TTC549 (cell line): ENCODE results near the gene JUN.
A peak's percentile ranks its signal among the peaks of the same experiment; 100 is the strongest.

Source experiments
- FAIRE-seq: peaks from 2 replicates; lab custom pipeline; 2012; peaks lifted over from hg19 to GRCh38; lab: Jason Lieb, UNC

Gene JUN

DNA sequence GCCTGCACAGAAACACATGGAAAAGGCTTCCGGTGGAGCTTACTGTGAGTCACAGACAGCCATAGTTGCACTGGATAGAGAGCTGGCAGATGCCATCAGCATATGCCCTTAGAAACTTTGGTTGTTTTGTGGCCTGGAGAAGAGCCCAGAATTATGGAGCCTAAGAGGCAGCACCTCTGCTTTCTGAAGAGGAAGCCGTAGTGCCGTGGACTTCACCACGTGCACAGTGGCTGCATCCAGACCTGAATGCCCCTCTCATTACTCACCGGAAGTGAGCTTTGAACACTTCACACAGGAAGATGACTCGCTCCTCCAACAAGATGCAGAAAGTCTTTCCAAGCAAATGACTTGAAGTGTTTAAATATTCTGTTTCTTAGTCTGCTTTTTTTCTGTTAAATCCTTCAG lies 28.4 kb downstream of the JUN start:
- no peak for FAIRE-seq

DNA sequence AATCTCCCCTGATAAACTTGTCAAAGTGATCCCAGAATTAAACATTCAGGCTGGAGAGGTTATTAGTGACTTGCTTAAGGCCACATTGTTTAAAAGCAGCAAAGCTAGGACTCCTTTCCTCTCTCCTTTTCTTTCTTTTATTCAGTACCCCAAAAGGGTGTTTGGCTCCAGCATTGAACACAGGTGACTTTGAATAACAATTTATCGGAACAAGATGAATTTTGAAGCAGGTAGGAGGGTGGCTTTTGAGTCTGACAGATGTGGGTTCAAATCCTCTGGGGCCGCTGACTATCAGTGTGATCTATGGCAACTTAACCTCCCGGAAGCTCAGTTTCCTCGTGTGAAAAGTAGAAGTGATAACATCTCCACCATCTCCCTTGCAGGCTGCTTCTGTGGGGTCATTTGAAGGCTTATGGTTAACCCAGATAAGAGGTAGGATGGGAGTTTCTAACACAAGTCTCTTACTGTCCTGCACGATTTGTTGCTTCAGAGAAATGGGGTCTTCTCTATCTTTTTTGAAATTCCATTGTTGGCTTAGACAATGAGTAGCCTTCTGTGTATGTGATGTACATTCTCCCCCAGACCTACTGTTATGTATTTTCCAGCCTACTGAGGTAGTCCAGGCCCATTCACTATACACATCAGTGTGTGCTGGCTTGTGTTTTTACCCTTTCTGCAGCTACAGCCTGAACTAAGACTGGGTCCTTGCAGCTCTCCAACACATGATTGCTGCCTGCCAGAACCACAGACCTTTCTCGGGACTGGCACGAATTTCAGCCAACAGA lies 29.0 kb downstream of the JUN start:
- FAIRE-seq: no peak

GRCh38 chr1:58754073-58754613 lies 29.7 kb downstream of the JUN start:
- FAIRE-seq: no peak

GRCh38 chr1:58753431-58753866 lies 30.4 kb downstream of the JUN start:
- FAIRE-seq: no peak

DNA sequence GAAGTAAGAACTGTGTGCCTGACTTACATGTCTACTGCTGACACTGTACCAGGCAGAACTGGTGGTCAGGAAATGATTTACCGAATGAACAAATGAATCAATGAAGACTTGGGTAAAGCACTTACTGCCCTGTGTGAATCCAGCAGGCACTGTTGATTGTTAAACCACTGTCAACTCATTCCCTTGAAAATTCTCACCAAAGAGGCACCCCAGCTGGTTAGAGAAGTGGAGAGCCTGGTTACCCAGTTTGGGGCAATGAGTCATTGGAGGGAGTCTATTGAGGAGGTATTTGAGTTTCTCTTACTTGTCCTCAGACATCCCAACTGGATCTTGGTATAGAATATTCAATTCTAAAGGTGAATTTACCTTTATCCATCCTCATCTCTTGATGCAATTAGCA lies 34.2 kb downstream of the JUN start:
- FAIRE-seq: no peak

DNA sequence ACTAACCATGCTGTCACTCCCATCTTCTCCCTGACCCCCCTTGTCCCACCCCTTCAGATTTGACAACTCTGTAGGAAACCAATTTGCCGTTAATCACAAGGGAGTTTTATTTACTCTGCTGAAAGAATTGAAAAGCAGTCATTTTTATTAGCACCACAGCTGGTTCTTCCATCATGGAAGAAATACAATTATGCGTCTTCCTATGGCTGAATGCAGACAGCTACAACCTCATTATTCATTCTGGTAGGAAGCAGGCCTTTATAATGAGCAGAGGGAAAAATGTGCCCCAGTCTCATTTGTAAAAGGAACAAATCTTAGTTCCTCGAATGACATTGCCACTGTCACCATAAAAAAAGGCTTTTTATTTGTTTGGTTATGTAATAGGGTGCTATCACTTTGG lies 35.2 kb downstream of the JUN start:
- FAIRE-seq: no peak

DNA sequence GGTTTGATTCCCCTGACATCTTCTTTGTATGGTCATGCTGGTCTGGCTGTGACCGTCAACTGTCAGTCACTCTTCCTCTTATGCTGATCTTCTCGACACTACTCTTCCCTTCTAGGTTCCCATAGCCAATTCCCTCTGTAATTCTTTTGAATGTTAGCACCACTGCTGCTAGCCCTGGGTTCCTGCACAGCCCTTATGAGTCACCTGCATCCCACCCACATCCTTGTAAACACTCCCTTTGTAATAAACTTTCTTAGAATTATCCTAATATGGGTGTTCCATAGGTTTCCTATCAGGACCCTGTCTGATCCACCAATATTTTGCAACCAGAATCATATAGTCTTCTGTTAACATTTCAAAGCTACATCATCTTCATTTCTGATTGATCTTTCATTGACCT lies 37.1 kb downstream of the JUN start:
- no peak for FAIRE-seq

DNA sequence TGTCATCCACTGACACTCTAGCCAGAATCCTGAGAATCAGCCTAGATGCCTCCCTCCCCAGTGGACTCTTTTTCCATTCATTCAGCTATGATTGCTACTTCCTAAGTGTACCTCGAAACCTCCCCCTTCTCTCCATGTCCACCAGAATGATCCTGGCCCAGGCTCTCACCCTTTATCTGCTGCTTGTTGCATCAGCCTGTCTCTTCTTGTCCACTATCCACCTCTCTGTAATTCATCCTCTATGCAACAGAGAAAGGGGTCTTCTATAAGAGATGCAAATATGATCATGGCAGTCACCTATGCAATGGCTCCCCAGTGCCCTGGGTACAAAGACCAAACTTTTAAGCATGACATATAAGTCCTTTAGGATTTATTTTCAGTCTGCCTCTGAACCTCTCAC lies 37.7 kb downstream of the JUN start:
- FAIRE-seq: no peak

- no peak for FAIRE-seq
These were observed 38.2 kb downstream of the JUN start for GRCh38 chr1:58745666-58746065.

- FAIRE-seq: no peak
These were observed 38.7 kb downstream of the JUN start for GRCh38 chr1:58745117-58745516.

- no peak for FAIRE-seq
These were observed 41.9 kb downstream of the JUN start for GRCh38 chr1:58741678-58742553.

GRCh38 chr1:58739856-58740466 lies 43.9 kb downstream of the JUN start:
- peak; percentile 88 for FAIRE-seq

GRCh38 chr1:58738876-58739275 lies 45.0 kb downstream of the JUN start:
- no peak for FAIRE-seq

DNA sequence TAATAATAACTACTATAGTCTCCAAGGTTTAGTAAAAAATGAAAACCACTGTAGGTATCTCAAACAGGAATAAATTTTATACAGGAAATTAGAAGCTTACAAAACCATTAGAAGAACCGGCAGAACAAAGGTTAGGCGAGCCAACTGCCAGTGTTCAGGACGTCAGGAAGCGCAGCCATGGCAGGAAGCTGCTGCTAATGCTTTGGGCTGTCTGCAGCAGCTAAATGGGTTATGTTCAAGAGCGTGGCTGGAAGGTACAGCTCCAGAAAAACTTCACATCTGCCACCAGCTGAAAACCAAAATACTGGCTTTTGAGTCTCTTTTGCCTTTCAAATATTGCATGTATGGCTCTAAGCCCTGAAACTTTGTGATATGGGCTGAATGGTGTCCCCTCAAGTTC lies 48.3 kb downstream of the JUN start:
- no peak for FAIRE-seq

DNA sequence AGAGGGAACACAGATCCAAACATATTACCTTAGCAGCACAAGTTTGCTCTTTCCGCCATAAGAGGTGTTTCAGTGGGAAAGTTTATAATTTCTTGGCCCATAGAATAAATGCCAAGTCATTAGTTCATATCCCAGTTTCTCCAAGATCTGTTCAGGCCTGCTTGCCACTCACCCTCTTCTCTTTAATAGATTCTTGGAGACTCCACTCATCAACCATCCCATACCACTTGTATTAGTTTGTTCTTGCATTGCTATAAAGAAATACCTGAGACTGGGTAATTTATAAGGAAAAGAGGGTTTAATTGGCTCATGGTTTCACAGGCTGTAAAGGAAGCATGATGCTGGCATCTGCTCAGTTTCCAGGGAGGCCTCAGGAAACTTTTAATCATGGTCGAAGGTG lies 49.2 kb downstream of the JUN start:
- no peak for FAIRE-seq

- no peak for FAIRE-seq
These were observed 51.6 kb downstream of the JUN start for GRCh38 chr1:58732087-58732775.
